ENCODE data around the gene APOBEC3B.
"Not testable (repeated sequence)": the region's sequence is repeated elsewhere in the genome, so short reads cannot be mapped to it uniquely, and the experiment has no call there.

The APOBEC3B gene

GRCh38 chr22:38997518-38997917 is 15.4 kb downstream of the APOBEC3B start:
- no peak for DNase-seq (ENCODE audit: low read depth in 2 of 2)

- peak; percentile 41 to 53 for DNase-seq (ENCODE audit: low read depth in 2 of 2)
These were observed 21.1 kb downstream of the APOBEC3B start for GRCh38 chr22:39003165-39003638.

- no peak for DNase-seq (ENCODE audit: low read depth in 2 of 2)
These were observed 25.0 kb downstream of the APOBEC3B start for GRCh38 chr22:39007177-39007576.

- DNase-seq (ENCODE audit: low read depth in 2 of 2): not testable (repeated sequence)
These were observed 26.2 kb downstream of the APOBEC3B start for GRCh38 chr22:39008271-39008850.

GRCh38 chr22:39010946-39011345 is 28.8 kb downstream of the APOBEC3B start:
- no peak for DNase-seq (ENCODE audit: low read depth in 2 of 2)

- DNase-seq (ENCODE audit: low read depth in 2 of 2): no peak
These were observed 30.7 kb downstream of the APOBEC3B start for GRCh38 chr22:39012533-39013511.

- DNase-seq (ENCODE audit: low read depth in 2 of 2): not testable (repeated sequence)
These were observed 31.4 kb downstream of the APOBEC3B start for GRCh38 chr22:39013561-39013941.

- DNase-seq (ENCODE audit: low read depth in 2 of 2): peak; percentile 59 to 60
These were observed 32.0 kb downstream of the APOBEC3B start, which contains the start of gene APOBEC3C for GRCh38 chr22:39013942-39014722. APOBEC3C (plus strand) TSS chr22:39014257; CDS start chr22:39014363, 106 bp downstream.

- DNase-seq (ENCODE audit: low read depth in 2 of 2): not testable (repeated sequence)
These were observed 32.6 kb downstream of the APOBEC3B start for GRCh38 chr22:39014723-39015121.

- DNase-seq (ENCODE audit: low read depth in 2 of 2): no peak
These were observed 34.4 kb downstream of the APOBEC3B start for GRCh38 chr22:39016592-39016991.

- DNase-seq (ENCODE audit: low read depth in 2 of 2): no peak
These were observed 35.6 kb downstream of the APOBEC3B start for GRCh38 chr22:39017596-39018365.

- not testable (repeated sequence) for DNase-seq (ENCODE audit: low read depth in 2 of 2)
These were observed 38.0 kb downstream of the APOBEC3B start for GRCh38 chr22:39020021-39020651.

GRCh38 chr22:39021552-39022250 is 39.6 kb downstream of the APOBEC3B start:
- DNase-seq (ENCODE audit: low read depth in 2 of 2): no peak

GRCh38 chr22:39024519-39025308 is 42.6 kb downstream of the APOBEC3B start:
- DNase-seq (ENCODE audit: low read depth in 2 of 2): no peak

- DNase-seq (ENCODE audit: low read depth in 2 of 2): no peak
These were observed 44.5 kb downstream of the APOBEC3B start for GRCh38 chr22:39026509-39027150.

- no peak for DNase-seq (ENCODE audit: low read depth in 2 of 2)
These were observed 45.6 kb downstream of the APOBEC3B start for GRCh38 chr22:39027717-39028116.

- DNase-seq (ENCODE audit: low read depth in 2 of 2): no peak
These were observed 46.1 kb downstream of the APOBEC3B start for GRCh38 chr22:39028281-39028680.

GRCh38 chr22:39029227-39029626 is 47.1 kb downstream of the APOBEC3B start:
- DNase-seq (ENCODE audit: low read depth in 2 of 2): no peak

- no peak for DNase-seq (ENCODE audit: low read depth in 2 of 2)
These were observed 48.6 kb downstream of the APOBEC3B start for GRCh38 chr22:39030705-39031104.

Data from stimulated activated CD8-positive, alpha-beta memory T cell treated with anti-CD3 and anti-CD28 coated beads, Interleukin-2, amount 100 ng/mL, for 1 hour (primary cell).